IPS-18c (cell line): ENCODE data around the gene TBC1D1.

ENCODE experiments used
- H3K4me3 ChIP-seq: 2 replicates; pipeline ENCODE4 v1.7.0; 2013; ENCODE audit warnings: low read depth, mild to moderate bottlenecking, low read length, moderate library complexity; ENCODE audit not compliant: insufficient read depth
- H3K9me3 ChIP-seq: one replicate; pipeline ENCODE4 v1.6.1; 2013; ENCODE audit warnings: mild to moderate bottlenecking, low read length, moderate library complexity; ENCODE audit not compliant: control insufficient read depth, insufficient read depth

The TBC1D1 gene

GRCh38 chr4:38123555-38123954 is 232.7 kb downstream of the TBC1D1 start:
- H3K4me3 ChIP-seq, result no peak overlapping the region
- H3K9me3 ChIP-seq, result no peaks in the 10 kb centered on the region

GRCh38 chr4:38124961-38125360 is 234.1 kb downstream of the TBC1D1 start:
- Histone ChIP-seq H3K4me3 (no peak overlapping the region), H3K9me3 (no peaks in the 10 kb centered on the region)

GRCh38 chr4:38125816-38126215 is 234.9 kb downstream of the TBC1D1 start:
- no peaks in the 10 kb centered on the region for H3K9me3 ChIP-seq
- H3K4me3 ChIP-seq, result no peak overlapping the region

GRCh38 chr4:38128478-38129459 is 237.9 kb downstream of the TBC1D1 start:
- Histone ChIP-seq H3K9me3 (no peaks in the 10 kb centered on the region), H3K4me3 (no peak overlapping the region)

GRCh38 chr4:38129460-38130227 is 238.8 kb downstream of the TBC1D1 start:
- Histone ChIP-seq H3K4me3 (no peak overlapping the region), H3K9me3 (no peaks in the 10 kb centered on the region)

- no peaks in the 10 kb centered on the region for H3K9me3 ChIP-seq
Observed at GRCh38 chr4:38130884-38131283, 240.0 kb downstream of the TBC1D1 start.

GRCh38 chr4:38131371-38132091 is 240.6 kb downstream of the TBC1D1 start:
- Histone ChIP-seq H3K9me3 (no peaks in the 10 kb centered on the region), H3K4me3 (no peak overlapping the region)

More at GRCh38 chr4:38130884-38131283, 240.0 kb downstream of the TBC1D1 start:
- H3K4me3 ChIP-seq, result no peak overlapping the region

GRCh38 chr4:38132107-38132673 is 241.3 kb downstream of the TBC1D1 start:
- no peaks in the 10 kb centered on the region for H3K9me3 ChIP-seq
- H3K4me3 ChIP-seq, result no peak overlapping the region

- Histone ChIP-seq H3K9me3 (no peaks in the 10 kb centered on the region), H3K4me3 (no peak overlapping the region)
Observed at GRCh38 chr4:38132843-38133662, 242.2 kb downstream of the TBC1D1 start.

- no peaks in the 10 kb centered on the region for H3K9me3 ChIP-seq
- H3K4me3 ChIP-seq, result no peak overlapping the region
Observed at GRCh38 chr4:38133711-38134480, 243.0 kb downstream of the TBC1D1 start.

- H3K4me3 ChIP-seq, result no peak overlapping the region
- H3K9me3 ChIP-seq, result no peaks in the 10 kb centered on the region
Observed at GRCh38 chr4:38135201-38135600, 244.3 kb downstream of the TBC1D1 start.

GRCh38 chr4:38136604-38137003 is 245.7 kb downstream of the TBC1D1 start:
- no peaks in the 10 kb centered on the region for H3K9me3 ChIP-seq
- no peak overlapping the region for H3K4me3 ChIP-seq

GRCh38 chr4:38137080-38137479 is 246.2 kb downstream of the TBC1D1 start:
- H3K4me3 ChIP-seq, result no peak overlapping the region
- H3K9me3 ChIP-seq, result no peaks in the 10 kb centered on the region

GRCh38 chr4:38138363-38138762 is 247.5 kb downstream of the TBC1D1 start:
- H3K9me3 ChIP-seq, result no peaks in the 10 kb centered on the region

GRCh38 chr4:38139187-38139586 is 248.3 kb downstream of the TBC1D1 start:
- no peaks in the 10 kb centered on the region for H3K9me3 ChIP-seq
- no peak overlapping the region for H3K4me3 ChIP-seq

More at GRCh38 chr4:38138363-38138762, 247.5 kb downstream of the TBC1D1 start:
- H3K4me3 ChIP-seq, result no peak overlapping the region
